Measurements from ENCODE around the gene ACTR1A.

The ACTR1A gene

GRCh38 chr10:102517553-102517952 lies 15.0 kb upstream of the ACTR1A start:
- no peak overlapping the region for H3K4me2 ChIP-seq (ENCODE audit: low read length)
- no peak overlapping the region for H2AFZ ChIP-seq (ENCODE audit: low read length)
- no peak overlapping the region for H3K9ac ChIP-seq (ENCODE audit: low read length)
- H3K4me3 ChIP-seq (ENCODE audit: low read depth, low read length, poor library complexity, severe bottlenecking): no peak overlapping the region
- H3K79me2 ChIP-seq (ENCODE audit: insufficient read depth, low read length): no peaks in the 10 kb centered on the region
- H3F3A ChIP-seq (ENCODE audit: insufficient read depth, low read length): no peaks in the 10 kb centered on the region
- peaks cover 7% of the 10 kb centered on the region; the same call in 1 of the 2 replicates for H3K36me3 ChIP-seq (ENCODE audit: insufficient read depth, low read length)
- H4K20me1 ChIP-seq (ENCODE audit: insufficient read depth, low read length): no peaks in the 10 kb centered on the region
- no peaks in the 10 kb centered on the region for H3K4me1 ChIP-seq (ENCODE audit: insufficient read depth, low read length, severe bottlenecking)
- H3K27ac ChIP-seq (ENCODE audit: low read depth, low read length, poor library complexity, severe bottlenecking): no peak overlapping the region
- H3K9me3 ChIP-seq (ENCODE audit: low read length): no peaks in the 10 kb centered on the region
- H3K27me3 ChIP-seq (ENCODE audit: insufficient read depth, low read length): no peaks in the 10 kb centered on the region
- H3K9me2 ChIP-seq (ENCODE audit: low read depth, low read length): no peaks in the 10 kb centered on the region
- TF ChIP-seq CTCF (IDR thresholded peaks at IDR 0.05; ENCODE audit: low read length): no peak

GRCh38 chr10:102515724-102516123 lies 13.2 kb upstream of the ACTR1A start:
- Histone ChIP-seq H3K27me3 (ENCODE audit: insufficient read depth, low read length) (no peaks in the 10 kb centered on the region), H4K20me1 (ENCODE audit: insufficient read depth, low read length) (no peaks in the 10 kb centered on the region), H3K79me2 (ENCODE audit: insufficient read depth, low read length) (no peaks in the 10 kb centered on the region), H3F3A (ENCODE audit: insufficient read depth, low read length) (no peaks in the 10 kb centered on the region), H3K4me3 (ENCODE audit: low read depth, low read length, poor library complexity, severe bottlenecking) (no peak overlapping the region), H2AFZ (ENCODE audit: low read length) (no peak overlapping the region), H3K9me2 (ENCODE audit: low read depth, low read length) (no peaks in the 10 kb centered on the region), H3K4me2 (ENCODE audit: low read length) (no peak overlapping the region), H3K4me1 (ENCODE audit: insufficient read depth, low read length, severe bottlenecking) (peaks cover 13% of the 10 kb centered on the region), H3K9me3 (ENCODE audit: low read length) (no peaks in the 10 kb centered on the region), H3K27ac (ENCODE audit: low read depth, low read length, poor library complexity, severe bottlenecking) (no peak overlapping the region), H3K36me3 (ENCODE audit: insufficient read depth, low read length) (peaks cover 7% of the 10 kb centered on the region; the same call in 1 of the 2 replicates), H3K9ac (ENCODE audit: low read length) (no peak overlapping the region)
- TF ChIP-seq CTCF (IDR thresholded peaks at IDR 0.05; ENCODE audit: low read length): no peak
- no peak for TF ChIP-seq EZH2 (IDR thresholded peaks at IDR 0.05; ENCODE audit: borderline replicate concordance, low read length)

- no peak overlapping the region for H3K9ac ChIP-seq (ENCODE audit: low read length)
- no peak overlapping the region for H3K4me2 ChIP-seq (ENCODE audit: low read length)
- H3K27me3 ChIP-seq (ENCODE audit: insufficient read depth, low read length): no peaks in the 10 kb centered on the region
- H3K9me3 ChIP-seq (ENCODE audit: low read length): no peaks in the 10 kb centered on the region
- TF ChIP-seq EZH2 (IDR thresholded peaks at IDR 0.05; ENCODE audit: borderline replicate concordance, low read length) (no peak), CTCF (IDR thresholded peaks at IDR 0.05; ENCODE audit: low read length) (no peak)
- H3K9me2 ChIP-seq (ENCODE audit: low read depth, low read length): no peaks in the 10 kb centered on the region
- no peaks in the 10 kb centered on the region for H4K20me1 ChIP-seq (ENCODE audit: insufficient read depth, low read length)
- H2AFZ ChIP-seq (ENCODE audit: low read length): no peak overlapping the region
- H3K4me3 ChIP-seq (ENCODE audit: low read depth, low read length, poor library complexity, severe bottlenecking): no peak overlapping the region
- H3K79me2 ChIP-seq (ENCODE audit: insufficient read depth, low read length): no peaks in the 10 kb centered on the region
- peaks cover 13% of the 10 kb centered on the region for H3K4me1 ChIP-seq (ENCODE audit: insufficient read depth, low read length, severe bottlenecking)
- H3K27ac ChIP-seq (ENCODE audit: low read depth, low read length, poor library complexity, severe bottlenecking): no peak overlapping the region
- no peaks in the 10 kb centered on the region for H3F3A ChIP-seq (ENCODE audit: insufficient read depth, low read length)
- peaks cover 10% of the 10 kb centered on the region; the same call in 1 of the 2 replicates for H3K36me3 ChIP-seq (ENCODE audit: insufficient read depth, low read length)
Observed at GRCh38 chr10:102514487-102515311, 12.2 kb upstream of the ACTR1A start.

All from OCI-LY1 (cell line).